CD14-positive monocyte (primary cell): ENCODE results near the gene EFCC1. TPM values are rescaled to one million over a fixed set of nuclear protein-coding genes. Genes with fewer than 3 reads are reported as not detected.
A peak's percentile ranks its signal among the peaks of the same experiment; 100 is the strongest.

ENCODE experiments used
- DNase-seq, 3 donors: peaks; one replicate each; pipeline ENCODE4 v3.0.0-alpha.2; 2011 to 2022
- H2AFZ ChIP-seq: 2 replicates; pipeline ENCODE4 v1.6.0; 2012; ENCODE audit warnings: mild to moderate bottlenecking, low read depth, low read length, inconsistent platforms; ENCODE audit not compliant: insufficient read depth, poor library complexity, severe bottlenecking
- H3K27ac ChIP-seq, 2 donors: 1 replicate in 1 of 2; 2 replicates in 1 of 2; pipeline ENCODE4 v1.5.1; 2012 to 2013; ENCODE audit warnings: low read length in 2 of 2, control low read depth in 1 of 2, inconsistent platforms in 1 of 2, low read depth in 1 of 2, mild to moderate bottlenecking in 1 of 2
- H3K27me3 ChIP-seq, 2 donors: one replicate each; pipeline versions ENCODE4 v1.6.0 to v1.6.1; 2011 to 2013; ENCODE audit warnings: low read length in 2 of 2; ENCODE audit not compliant: control insufficient read depth in 2 of 2, insufficient read depth in 2 of 2
- H3K36me3 ChIP-seq, 2 donors: replicated peaks in 1 of 2; 1 replicate in 1 of 2; 2 replicates in 1 of 2; pipeline versions ENCODE4 v1.5.1 to v1.6.1; 2012 to 2013; ENCODE audit warnings: low read length in 2 of 2, control low read depth in 1 of 2, inconsistent platforms in 1 of 2, mild to moderate bottlenecking in 1 of 2; ENCODE audit not compliant: insufficient read depth in 2 of 2, control insufficient read depth in 1 of 2
- H3K4me1 ChIP-seq, 2 donors: 1 replicate in 1 of 2; 2 replicates in 1 of 2; pipeline versions ENCODE4 v1.5.1 to v1.6.1; 2012 to 2013; ENCODE audit warnings: low read length in 2 of 2, control low read depth in 1 of 2, inconsistent platforms in 1 of 2, mild to moderate bottlenecking in 1 of 2, moderate library complexity in 1 of 2; ENCODE audit not compliant: insufficient read depth in 2 of 2, control insufficient read depth in 1 of 2
- H3K4me2 ChIP-seq: replicated peaks from 2 replicates; pipeline ENCODE3; 2012; ENCODE audit warnings: low read length, moderate library complexity, mild to moderate bottlenecking; ENCODE audit not compliant: poor library complexity, severe bottlenecking; ENCODE audit errors: extremely low read depth
- H3K4me3 ChIP-seq, 3 experiments: fragments of 200-600 bp in 1 of 3; sonication (generic) in 1 of 3; replicated peaks in 1 of 3; 1 replicate in 2 of 3; 2 replicates in 1 of 3; pipeline ENCODE4 v1.5.1; 2011 to 2013; ENCODE audit warnings: low read length in 3 of 3, mild to moderate bottlenecking in 3 of 3, control low read depth in 2 of 3, low read depth in 2 of 3, inconsistent platforms in 1 of 3, moderate library complexity in 1 of 3
- H3K79me2 ChIP-seq: 2 replicates; pipeline ENCODE4 v1.6.0; 2012; ENCODE audit warnings: mild to moderate bottlenecking, control low read depth, inconsistent platforms, low read length, moderate library complexity; ENCODE audit not compliant: insufficient read depth
- H3K9ac ChIP-seq: 2 replicates; pipeline ENCODE4 v1.6.0; 2017; ENCODE audit warnings: low read length, mild to moderate bottlenecking; ENCODE audit not compliant: insufficient read depth, poor library complexity, severe bottlenecking
- H3K9me3 ChIP-seq, 2 donors: replicated peaks in 1 of 2; 1 replicate in 1 of 2; 2 replicates in 1 of 2; pipeline versions ENCODE4 v1.5.1 to v1.6.1; 2012 to 2013; ENCODE audit warnings: low read length in 2 of 2, control low read depth in 1 of 2; ENCODE audit not compliant: control insufficient read depth in 1 of 2, insufficient read depth in 1 of 2
- H4K20me1 ChIP-seq: 2 replicates; pipeline ENCODE4 v1.6.0; 2012; ENCODE audit warnings: mild to moderate bottlenecking, low read length, control low read depth, moderate library complexity; ENCODE audit not compliant: insufficient read depth
- H3K27ac Mint-ChIP-seq, 7 donors: one replicate each; pipeline ENCODE4 v1.8.0; 2020; ENCODE audit warnings: mild to moderate bottlenecking in 7 of 7, mixed read lengths in 7 of 7, moderate library complexity in 6 of 7, inconsistent platforms in 2 of 7
- H3K27me3 Mint-ChIP-seq, 3 donors: one replicate each; pipeline ENCODE4 v1.8.0; 2021 to 2022; ENCODE audit warnings: low read depth in 3 of 3, mild to moderate bottlenecking in 3 of 3, mixed read lengths in 3 of 3, moderate library complexity in 3 of 3, inconsistent platforms in 1 of 3
- H3K36me3 Mint-ChIP-seq, 2 donors: one replicate each; pipeline ENCODE4 v1.8.0; 2020; ENCODE audit warnings: mixed read lengths in 2 of 2, inconsistent platforms in 1 of 2, mild to moderate bottlenecking in 1 of 2
- H3K4me1 Mint-ChIP-seq: one replicate; pipeline ENCODE4 v1.8.0; 2020; ENCODE audit warnings: mild to moderate bottlenecking, mixed read lengths
- H3K4me3 Mint-ChIP-seq, 2 donors: one replicate each; pipeline ENCODE4 v1.8.0; 2020; ENCODE audit warnings: mild to moderate bottlenecking in 2 of 2, mixed read lengths in 2 of 2, moderate library complexity in 1 of 2
- H3K9me3 Mint-ChIP-seq, 7 donors: one replicate each; pipeline ENCODE4 v1.8.0; 2020 to 2022; ENCODE audit warnings: mixed read lengths in 7 of 7, mild to moderate bottlenecking in 6 of 7, moderate library complexity in 6 of 7, inconsistent platforms in 2 of 7
- WGBS: methylation state at CpG from one replicate; pipeline ENCODE4 v1.1.5; 2013; ENCODE audit warnings: missing lambda C conversion rate; ENCODE audit not compliant: insufficient coverage; 5-methylcytosine and 5-hydroxymethylcytosine counted together
- intact Hi-C, 2 donors: fragments of 100-400 bp; cut with micrococcal nuclease; formaldehyde crosslinking; loops; one replicate each; pipeline versions ENCODE4 v1.15.0 to v1.15.1; 2023
- polyA plus RNA-seq, 3 donors: library from polyadenylated mRNA; depleted of rRNA in 1 of 3; unstranded in 2 of 3; stranded (reverse) in 1 of 3; fragments of 300-500 nt in 2 of 3; fragments of >200 nt in 1 of 3; fragmentation: Illumina TruSeq in 2 of 3; gene quantifications; 1 replicate in 2 of 3; 2 replicates in 1 of 3; pipeline ENCODE4 v1.2.3, GENCODE V29; 2012 to 2021
- TF ChIP-seq, protein P1 (sequence below): fragments of 200-600 bp; IDR thresholded peaks from one replicate; pipeline ENCODE4 v1.8.0; 2022; ENCODE audit warnings: antibody characterized with exemption, mild to moderate bottlenecking

Gene EFCC1
- polyA plus RNA-seq, 3 donors: 0.11 to 0.15 TPM; not detected in 1

DNA sequence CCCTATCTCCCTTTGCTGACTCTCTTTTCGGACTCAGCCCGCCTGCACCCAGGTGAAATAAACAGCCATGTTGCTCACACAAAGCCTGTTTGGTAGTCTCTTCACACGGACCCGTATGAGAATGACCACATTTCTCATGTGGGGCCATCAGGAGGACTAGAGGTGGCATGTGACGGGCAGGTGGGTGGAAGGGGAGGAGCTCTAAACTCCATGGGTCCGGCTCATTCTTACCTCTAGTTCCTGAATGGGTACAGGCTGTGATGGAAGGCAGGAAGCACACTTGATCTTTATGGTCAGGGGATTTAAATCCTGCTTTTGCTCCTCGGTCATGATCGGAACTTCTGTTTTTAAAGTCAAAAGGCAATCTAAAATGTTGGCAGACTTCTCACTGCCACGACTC, 35.8 kb upstream of the EFCC1 start:
- Mint-ChIP-seq H3K4me3 (no peak overlapping the region), H3K9me3 (no peaks in the 10 kb centered on the region), H3K4me1 (peaks cover 4% of the 10 kb centered on the region), H3K36me3 (no peaks in the 10 kb centered on the region), H3K27ac (peak overlapping the region in 1 of 7 donors; percentile 15), H3K27me3 (peaks cover 2 to 10% (median 3%) of the 10 kb centered on the region in 3 donors)
- TF ChIP-seq, protein P1, sequence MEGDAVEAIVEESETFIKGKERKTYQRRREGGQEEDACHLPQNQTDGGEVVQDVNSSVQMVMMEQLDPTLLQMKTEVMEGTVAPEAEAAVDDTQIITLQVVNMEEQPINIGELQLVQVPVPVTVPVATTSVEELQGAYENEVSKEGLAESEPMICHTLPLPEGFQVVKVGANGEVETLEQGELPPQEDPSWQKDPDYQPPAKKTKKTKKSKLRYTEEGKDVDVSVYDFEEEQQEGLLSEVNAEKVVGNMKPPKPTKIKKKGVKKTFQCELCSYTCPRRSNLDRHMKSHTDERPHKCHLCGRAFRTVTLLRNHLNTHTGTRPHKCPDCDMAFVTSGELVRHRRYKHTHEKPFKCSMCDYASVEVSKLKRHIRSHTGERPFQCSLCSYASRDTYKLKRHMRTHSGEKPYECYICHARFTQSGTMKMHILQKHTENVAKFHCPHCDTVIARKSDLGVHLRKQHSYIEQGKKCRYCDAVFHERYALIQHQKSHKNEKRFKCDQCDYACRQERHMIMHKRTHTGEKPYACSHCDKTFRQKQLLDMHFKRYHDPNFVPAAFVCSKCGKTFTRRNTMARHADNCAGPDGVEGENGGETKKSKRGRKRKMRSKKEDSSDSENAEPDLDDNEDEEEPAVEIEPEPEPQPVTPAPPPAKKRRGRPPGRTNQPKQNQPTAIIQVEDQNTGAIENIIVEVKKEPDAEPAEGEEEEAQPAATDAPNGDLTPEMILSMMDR: no peak
- WGBS: 89% methylated on average over 4 of the region's 9 CpGs
- Histone ChIP-seq H3K27me3 (no peaks in the 10 kb centered on the region), H3K36me3 (no peaks in the 10 kb centered on the region), H3K79me2 (no peaks in the 10 kb centered on the region), H2AFZ (no peak overlapping the region), H4K20me1 (no peaks in the 10 kb centered on the region), H3K27ac (no peak overlapping the region), H3K9me3 (no peaks in the 10 kb centered on the region), H3K4me1 (peaks cover 0 to under 1% of the 10 kb centered on the region in 2 donors), H3K9ac (no peak overlapping the region), H3K4me3 (no peak overlapping the region), H3K4me2 (no peak overlapping the region)
- no peak for DNase-seq
- intact Hi-C loops: no loop called here

- Histone ChIP-seq H3K79me2 (no peaks in the 10 kb centered on the region), H4K20me1 (no peaks in the 10 kb centered on the region), H3K27ac (no peak overlapping the region), H3K27me3 (no peaks in the 10 kb centered on the region), H3K9me3 (no peaks in the 10 kb centered on the region), H3K9ac (no peak overlapping the region), H2AFZ (no peak overlapping the region), H3K36me3 (no peaks in the 10 kb centered on the region), H3K4me3 (no peak overlapping the region), H3K4me1 (peaks cover 0 to 6% of the 10 kb centered on the region in 2 donors), H3K4me2 (no peak overlapping the region)
- H3K4me1 Mint-ChIP-seq: peaks cover 8% of the 10 kb centered on the region
- no peak for DNase-seq
- no peaks in the 10 kb centered on the region for H3K9me3 Mint-ChIP-seq
- no peak overlapping the region for H3K27ac Mint-ChIP-seq
- no peaks in the 10 kb centered on the region for H3K36me3 Mint-ChIP-seq
- peaks cover 0 to 10% (median 3%) of the 10 kb centered on the region in 3 donors for H3K27me3 Mint-ChIP-seq
- intact Hi-C loops: no loop called here
- TF ChIP-seq, protein P1: no peak
- no peak overlapping the region for H3K4me3 Mint-ChIP-seq
- no CpG with 5 or more reads among the region's 3 CpGs for WGBS
Observed at GRCh38 chr3:128965818-128966217, 35.3 kb upstream of the EFCC1 start.
